Right atrium auricular region (tissue), 2 donors: ENCODE data around the gene THRB. TPM values are rescaled to one million over a fixed set of nuclear protein-coding genes. Genes with fewer than 3 reads are reported as not detected.

Experiments
- DNase-seq: peaks from one replicate; pipeline ENCODE4 v3.0.0-alpha.2; 2019; ENCODE audit warnings: low spot score
- H3K27ac ChIP-seq, 2 donors: fragments of 200-600 bp; sonication (generic); 1 replicate in 1 of 2; 2 replicates in 1 of 2; pipeline ENCODE4 v1.5.1; 2016 to 2019
- H3K27me3 ChIP-seq, 2 donors: fragments of 200-600 bp; sonication (generic); one replicate each; pipeline versions ENCODE4 v1.5.1 to v1.6.0; 2017 to 2019
- H3K36me3 ChIP-seq: fragments of 200-600 bp; sonication (generic); one replicate; pipeline ENCODE4 v1.5.1; 2016
- H3K4me1 ChIP-seq, 2 donors: fragments of 200-600 bp; sonication (generic); one replicate each; pipeline versions ENCODE4 v1.5.1 to v1.6.0; 2017 to 2019
- H3K4me3 ChIP-seq, 2 donors: fragments of 200-600 bp; sonication (generic); 1 replicate in 1 of 2; 2 replicates in 1 of 2; pipeline ENCODE4 v1.5.1; 2017 to 2019; ENCODE audit warnings: mild to moderate bottlenecking in 1 of 2, moderate library complexity in 1 of 2
- H3K9me3 ChIP-seq, 2 donors: fragments of 200-600 bp; sonication (generic); one replicate each; pipeline ENCODE4 v1.5.1; 2019
- total RNA-seq, 2 donors: library from RNA; depleted of rRNA; stranded (reverse); fragments of >200 nt; gene quantifications; one replicate each; pipeline ENCODE4 v1.1.0, GENCODE V29; 2016
- TF ChIP-seq, protein P1 (sequence below), 2 donors: fragments of 200-600 bp; sonication (generic); IDR thresholded peaks; one replicate each; pipeline ENCODE4 v1.5.1; 2019; ENCODE audit warnings: antibody characterized with exemption in 2 of 2

THRB gene
- total RNA-seq, 2 donors from 2014 or later: 4.2 to 7.0 TPM

DNA sequence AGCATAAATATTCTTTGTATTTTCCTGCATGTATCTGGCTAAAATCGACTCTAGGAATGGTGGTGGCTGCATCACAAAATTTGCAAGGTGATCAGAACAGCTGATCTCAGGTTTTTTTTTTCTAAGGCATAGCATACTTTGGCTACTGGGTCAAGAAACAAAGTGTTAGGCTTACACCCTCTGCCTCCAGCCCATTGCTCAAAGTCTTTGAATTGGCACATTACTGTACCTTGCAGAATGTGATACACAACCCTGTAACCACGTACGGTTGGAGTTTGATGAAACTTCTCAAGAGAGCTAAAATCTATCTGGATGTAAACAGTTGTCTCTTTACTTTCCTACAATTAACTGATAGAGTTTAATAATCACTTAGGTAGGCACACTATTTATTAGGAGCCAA, 188.1 kb downstream of the THRB start:
- Histone ChIP-seq H3K4me3 (no peak overlapping the region), H3K9me3 (no peaks in the 10 kb centered on the region), H3K4me1 (peaks cover 0 to 10% of the 10 kb centered on the region in 2 donors), H3K36me3 (no peaks in the 10 kb centered on the region), H3K27ac (no peak overlapping the region), H3K27me3 (no peaks in the 10 kb centered on the region)
- no peak for DNase-seq
- TF ChIP-seq, protein P1, sequence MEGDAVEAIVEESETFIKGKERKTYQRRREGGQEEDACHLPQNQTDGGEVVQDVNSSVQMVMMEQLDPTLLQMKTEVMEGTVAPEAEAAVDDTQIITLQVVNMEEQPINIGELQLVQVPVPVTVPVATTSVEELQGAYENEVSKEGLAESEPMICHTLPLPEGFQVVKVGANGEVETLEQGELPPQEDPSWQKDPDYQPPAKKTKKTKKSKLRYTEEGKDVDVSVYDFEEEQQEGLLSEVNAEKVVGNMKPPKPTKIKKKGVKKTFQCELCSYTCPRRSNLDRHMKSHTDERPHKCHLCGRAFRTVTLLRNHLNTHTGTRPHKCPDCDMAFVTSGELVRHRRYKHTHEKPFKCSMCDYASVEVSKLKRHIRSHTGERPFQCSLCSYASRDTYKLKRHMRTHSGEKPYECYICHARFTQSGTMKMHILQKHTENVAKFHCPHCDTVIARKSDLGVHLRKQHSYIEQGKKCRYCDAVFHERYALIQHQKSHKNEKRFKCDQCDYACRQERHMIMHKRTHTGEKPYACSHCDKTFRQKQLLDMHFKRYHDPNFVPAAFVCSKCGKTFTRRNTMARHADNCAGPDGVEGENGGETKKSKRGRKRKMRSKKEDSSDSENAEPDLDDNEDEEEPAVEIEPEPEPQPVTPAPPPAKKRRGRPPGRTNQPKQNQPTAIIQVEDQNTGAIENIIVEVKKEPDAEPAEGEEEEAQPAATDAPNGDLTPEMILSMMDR (IDR thresholded peaks at IDR 0.05): no peak

DNA sequence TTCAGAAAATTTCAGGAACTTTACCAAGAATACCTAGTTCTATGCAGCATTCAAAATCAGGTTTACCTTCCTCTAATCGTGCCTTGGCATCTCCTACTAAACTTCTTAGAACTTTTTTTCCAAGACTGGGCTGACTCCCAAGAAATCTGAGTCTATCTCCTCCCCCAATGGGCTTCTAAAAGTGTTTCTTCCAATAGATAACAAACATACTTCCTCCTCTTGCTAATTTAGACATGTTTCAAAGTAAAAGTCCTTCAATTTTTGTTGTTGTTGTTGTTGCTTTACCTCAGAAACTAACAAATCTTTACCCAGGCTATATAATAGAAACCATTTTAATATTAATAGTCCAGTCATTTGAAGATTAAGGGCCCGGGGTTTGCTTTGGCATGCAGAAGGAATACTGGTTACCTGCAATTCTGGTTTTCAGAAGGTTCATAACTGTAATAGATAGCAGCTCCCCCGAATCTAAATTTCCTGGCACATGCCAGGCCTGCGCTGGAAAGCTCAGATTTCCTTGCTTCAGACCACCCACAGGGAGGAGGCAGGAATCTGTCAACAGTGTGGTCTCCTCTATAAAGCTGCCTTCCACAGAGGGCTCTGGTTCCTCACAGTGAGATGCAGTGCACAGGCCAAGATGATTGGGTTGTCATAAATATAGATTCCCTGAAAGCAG, 188.7 kb downstream of the THRB start:
- no peaks in the 10 kb centered on the region for H3K27me3 ChIP-seq
- no peaks in the 10 kb centered on the region for H3K36me3 ChIP-seq
- H3K9me3 ChIP-seq: no peaks in the 10 kb centered on the region
- H3K27ac ChIP-seq: no peak overlapping the region
- no peak for DNase-seq
- TF ChIP-seq, protein P1 (IDR thresholded peaks at IDR 0.05): no peak
- peaks cover 0 to 10% of the 10 kb centered on the region in 2 donors for H3K4me1 ChIP-seq
- H3K4me3 ChIP-seq: no peak overlapping the region

DNA sequence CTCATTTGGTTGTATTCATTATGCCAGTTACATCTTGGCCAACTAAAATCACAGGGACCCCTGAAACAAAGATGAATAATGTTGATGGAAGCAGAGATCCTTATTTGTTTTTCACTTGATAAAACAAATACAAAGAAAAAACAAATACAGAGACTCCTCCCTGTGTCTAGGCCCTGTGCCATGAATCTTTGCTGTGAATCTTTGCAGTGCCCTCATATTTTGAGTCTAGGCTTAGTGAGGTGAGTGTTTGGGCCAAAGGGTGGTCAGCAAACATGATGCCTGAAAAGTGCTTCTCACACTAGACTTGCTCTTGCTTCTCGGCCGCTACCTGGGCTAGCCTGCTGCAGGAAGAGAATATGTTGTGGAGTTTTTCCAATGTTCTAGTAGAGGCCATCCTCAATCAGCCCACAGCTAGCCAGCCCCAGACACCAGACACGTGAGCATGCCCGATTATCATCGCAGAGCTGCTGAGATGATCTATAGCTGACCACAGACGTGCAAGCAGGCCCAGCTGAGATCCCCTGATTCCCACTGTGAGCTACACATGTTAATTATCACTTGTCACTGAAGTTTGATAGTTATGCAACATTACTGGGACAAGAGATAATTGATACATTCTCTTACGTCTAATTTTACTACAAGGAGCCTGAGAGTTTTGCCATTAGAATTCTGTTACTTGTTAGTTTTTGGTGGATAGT, 191.4 kb downstream of the THRB start:
- H3K27me3 ChIP-seq: no peaks in the 10 kb centered on the region

DNA sequence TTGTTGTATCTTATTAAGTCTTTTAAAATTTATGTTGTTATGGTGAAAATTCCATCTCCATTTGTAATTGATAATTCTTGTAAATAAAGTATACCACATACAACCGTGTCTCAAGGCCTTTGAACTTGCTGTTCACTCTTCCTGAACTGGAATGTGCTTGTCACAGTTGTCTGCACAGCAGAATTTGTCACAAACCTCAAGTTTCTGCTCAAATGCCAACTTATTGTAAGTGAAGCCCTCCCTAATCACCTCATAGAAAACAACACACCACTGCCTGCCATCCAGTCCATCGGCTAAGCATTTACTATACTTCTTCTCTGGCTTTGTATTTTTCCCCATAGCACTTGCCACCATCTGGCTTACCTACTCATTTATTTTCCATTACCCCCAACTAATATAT, 192.3 kb downstream of the THRB start:
- Histone ChIP-seq H3K27me3 (no peaks in the 10 kb centered on the region), H3K27ac (no peak overlapping the region), H3K4me3 (no peak overlapping the region), H3K9me3 (no peaks in the 10 kb centered on the region), H3K4me1 (peaks cover 0 to 10% of the 10 kb centered on the region in 2 donors), H3K36me3 (no peaks in the 10 kb centered on the region)
- TF ChIP-seq, protein P1 (IDR thresholded peaks at IDR 0.05): no peak
- DNase-seq: no peak

More for the DNA sequence above, 191.4 kb downstream of the THRB start:
- Histone ChIP-seq H3K27ac (no peak overlapping the region), H3K4me1 (peaks cover 0 to 10% of the 10 kb centered on the region in 2 donors), H3K36me3 (no peaks in the 10 kb centered on the region), H3K4me3 (no peak overlapping the region), H3K9me3 (no peaks in the 10 kb centered on the region)
- TF ChIP-seq, protein P1 (IDR thresholded peaks at IDR 0.05): no peak
- DNase-seq: no peak

DNA sequence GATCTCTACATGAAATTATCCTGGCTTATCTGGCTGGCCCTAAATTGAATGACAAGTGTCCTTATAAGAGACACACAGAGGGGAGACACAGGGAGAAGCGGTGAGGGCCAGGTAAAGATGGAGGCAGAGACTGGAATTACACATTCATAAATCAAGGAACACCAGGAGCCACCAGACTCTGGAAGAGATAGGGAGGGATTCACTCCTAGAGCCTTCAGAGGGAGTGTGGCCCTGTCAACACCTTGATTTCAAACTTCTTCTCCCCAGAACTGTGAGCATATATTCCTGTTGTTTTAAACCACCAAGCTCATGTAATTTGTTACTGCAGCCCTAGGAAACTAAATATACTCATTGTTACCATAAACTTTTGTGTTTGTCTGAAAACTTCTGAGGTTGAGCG, 193.7 kb downstream of the THRB start:
- DNase-seq: no peak
- Histone ChIP-seq H3K27me3 (no peaks in the 10 kb centered on the region), H3K4me1 (peaks cover 0 to 8% of the 10 kb centered on the region in 2 donors), H3K36me3 (no peaks in the 10 kb centered on the region), H3K27ac (no peak overlapping the region), H3K9me3 (no peaks in the 10 kb centered on the region), H3K4me3 (no peak overlapping the region)
- TF ChIP-seq, protein P1 (IDR thresholded peaks at IDR 0.05): no peak
